BJ (cell line): ENCODE results near the gene PFKFB4. TPM values are rescaled to one million over a fixed set of nuclear protein-coding genes. Genes with fewer than 3 reads are reported as not detected.
A peak's percentile ranks its signal among the peaks of the same experiment; 100 is the strongest.

Source experiments
- CTCF ChIA-PET: fragments of 350-600 bp; formaldehyde crosslinking; extraction: SDS; loops from one replicate; lab custom pipeline; 2021; ENCODE audit warnings: antibody characterized with exemption, inconsistent platforms; lab: Yijun Ruan, JAX
- POLR2A ChIA-PET: fragments of 300-600 bp; sonication (Branson Sonifier 250); formaldehyde crosslinking; extraction: SDS; loops from one replicate; lab custom pipeline; 2021; ENCODE audit warnings: antibody characterized with exemption; lab: Charles Lee
- DNase-seq: peaks from one replicate; pipeline ENCODE4 v3.0.0-alpha.2; 2011; ENCODE audit warnings: low read depth
- H3K27me3 ChIP-seq: 2 replicates; pipeline ENCODE4 v1.6.0; 2011; ENCODE audit warnings: low read length; ENCODE audit not compliant: control insufficient read depth, insufficient read depth
- H3K36me3 ChIP-seq: 2 replicates; pipeline ENCODE4 v1.5.1; 2011; ENCODE audit warnings: low read length; ENCODE audit not compliant: control insufficient read depth, insufficient read depth
- H3K4me3 ChIP-seq: 2 replicates; pipeline ENCODE4 v1.5.1; 2011; ENCODE audit warnings: low read depth, mild to moderate bottlenecking, control low read depth, low read length
- CTCF ChIP-seq: IDR thresholded peaks from 2 replicates; pipeline ENCODE4 v1.5.1; 2011; ENCODE audit warnings: low read depth, mild to moderate bottlenecking, control low read depth, inconsistent platforms, low read length, moderate library complexity; ENCODE audit not compliant: insufficient read depth
- polyA plus RNA-seq: library from polyadenylated mRNA; depleted of rRNA; stranded (reverse); fragments of >200 nt; gene quantifications from 2 replicates; pipeline ENCODE4 v1.2.3, GENCODE V29; 2011

The PFKFB4 gene
- polyA plus RNA-seq, 1 experiment: 12.8 TPM

- H3K36me3 ChIP-seq: peaks cover 1% of the 10 kb centered on the region; the same call in 1 of the 2 replicates
- ChIA-PET POLR2A (no interaction called here), CTCF (interaction anchor here (1.2 kb wide), 1 partner anchor 10 kb away, joined by 3 read pairs; no protein-coding TSS in a partner anchor)
- H3K27me3 ChIP-seq: no peaks in the 10 kb centered on the region
- no peak for DNase-seq
- H3K4me3 ChIP-seq: no peak overlapping the region
- TF ChIP-seq CTCF: no peak
These were observed 50.6 kb downstream of the PFKFB4 start for GRCh38 chr3:48505968-48506504.

GRCh38 chr3:48505146-48505545 is 51.5 kb downstream of the PFKFB4 start:
- no peak for TF ChIP-seq CTCF
- POLR2A ChIA-PET: no interaction called here

GRCh38 chr3:48504051-48504946 is 52.3 kb downstream of the PFKFB4 start, which contains the start of gene SHISA5:
Gene SHISA5, minus strand, starts transcription at chr3:48504174. Its CDS starts 80 bp downstream, at chr3:48504094.
- peaks cover 2% of the 10 kb centered on the region; the same call in 1 of the 2 replicates for H3K36me3 ChIP-seq
- CTCF ChIA-PET: interaction anchor here (0.5 to 1.5 kb wide), 7 partner anchors 8 to 103 kb away, joined by 3 to 4 read pairs (median 3); no protein-coding TSS in a partner anchor
- H3K27me3 ChIP-seq: no peaks in the 10 kb centered on the region
- TF ChIP-seq CTCF: no peak
- H3K4me3 ChIP-seq: peak within 1 kb of the TSS; percentile 88
- DNase-seq: no peak
- POLR2A ChIA-PET: no interaction called here

More at GRCh38 chr3:48505146-48505545, 51.5 kb downstream of the PFKFB4 start:
- peaks cover 2% of the 10 kb centered on the region; the same call in 1 of the 2 replicates for H3K36me3 ChIP-seq
- no peak for DNase-seq
- no peaks in the 10 kb centered on the region for H3K27me3 ChIP-seq
- no peak overlapping the region for H3K4me3 ChIP-seq
- CTCF ChIA-PET: interaction anchor here (1.1 to 1.5 kb wide), 5 partner anchors 9 to 53 kb away, joined by 3 to 4 read pairs (median 3); no protein-coding TSS in a partner anchor

GRCh38 chr3:48503401-48504050 is 53.1 kb downstream of the PFKFB4 start:
- POLR2A ChIA-PET: no interaction called here
- no peak for TF ChIP-seq CTCF
- peaks cover 2% of the 10 kb centered on the region; the same call in 1 of the 2 replicates for H3K36me3 ChIP-seq
- CTCF ChIA-PET: interaction anchor here (0.5 to 1.0 kb wide), 2 partner anchors 31 to 103 kb away, joined by 3 read pairs; no protein-coding TSS in a partner anchor
- DNase-seq: no peak
- peak overlapping the region; percentile 88 for H3K4me3 ChIP-seq
- H3K27me3 ChIP-seq: no peaks in the 10 kb centered on the region
